ACHN (cell line): ENCODE measurements around the gene POMP.

Experiments used
- DNase-seq: peaks from one replicate; pipeline ENCODE4 v3.0.0-alpha.2; 2015
- in situ Hi-C: cut with HindIII; loops from 2 replicates; pipeline ENCODE4 v1.10.0; 2017; ENCODE audit warnings: low sequenced_read_pairs, low pct_ligation_motif_present, low pct_unique_long_range_greater_than_20kb

POMP gene

GRCh38 chr13:28636069-28636468, 22.9 kb upstream of the POMP start:
- in situ Hi-C loops: no loop called here
- peak; percentile 13 for DNase-seq

GRCh38 chr13:28636677-28637317, 22.1 kb upstream of the POMP start:
- peak; percentile 67 for DNase-seq
- in situ Hi-C loops: no loop called here

DNA sequence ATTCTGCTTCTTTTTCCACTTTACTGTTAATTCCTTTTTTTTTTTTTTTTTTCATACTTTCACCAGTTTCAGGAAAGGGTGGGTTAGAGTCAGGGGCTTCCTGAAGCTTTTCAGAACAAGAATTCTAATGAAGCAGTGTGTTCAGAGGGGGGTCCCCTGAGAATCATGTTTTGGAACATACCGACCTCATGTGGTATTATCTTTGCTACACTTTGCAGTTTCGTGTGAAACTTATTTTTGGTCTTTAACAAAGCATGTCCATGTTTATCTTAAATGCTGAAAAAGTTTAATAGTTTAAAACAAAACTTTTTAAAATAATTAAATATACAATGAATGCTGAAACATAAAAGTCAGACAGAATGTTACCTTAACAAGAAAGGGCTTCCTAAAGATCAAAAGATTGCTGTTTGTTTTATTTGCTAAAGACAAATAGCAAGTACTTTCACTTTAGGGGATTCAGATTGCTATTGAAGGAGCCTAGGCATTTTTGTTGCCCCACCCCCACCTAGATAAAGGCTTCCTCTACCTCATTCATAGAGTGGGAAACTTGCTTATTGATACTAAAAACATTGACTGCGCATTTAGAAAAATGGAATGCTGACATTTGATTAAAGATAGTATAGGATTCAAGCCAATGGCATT, 21.1 kb upstream of the POMP start:
- in situ Hi-C loops: no loop called here
- DNase-seq: no peak

GRCh38 chr13:28638756-28639155, 20.2 kb upstream of the POMP start:
- no peak for DNase-seq
- in situ Hi-C loops: no loop called here

DNA sequence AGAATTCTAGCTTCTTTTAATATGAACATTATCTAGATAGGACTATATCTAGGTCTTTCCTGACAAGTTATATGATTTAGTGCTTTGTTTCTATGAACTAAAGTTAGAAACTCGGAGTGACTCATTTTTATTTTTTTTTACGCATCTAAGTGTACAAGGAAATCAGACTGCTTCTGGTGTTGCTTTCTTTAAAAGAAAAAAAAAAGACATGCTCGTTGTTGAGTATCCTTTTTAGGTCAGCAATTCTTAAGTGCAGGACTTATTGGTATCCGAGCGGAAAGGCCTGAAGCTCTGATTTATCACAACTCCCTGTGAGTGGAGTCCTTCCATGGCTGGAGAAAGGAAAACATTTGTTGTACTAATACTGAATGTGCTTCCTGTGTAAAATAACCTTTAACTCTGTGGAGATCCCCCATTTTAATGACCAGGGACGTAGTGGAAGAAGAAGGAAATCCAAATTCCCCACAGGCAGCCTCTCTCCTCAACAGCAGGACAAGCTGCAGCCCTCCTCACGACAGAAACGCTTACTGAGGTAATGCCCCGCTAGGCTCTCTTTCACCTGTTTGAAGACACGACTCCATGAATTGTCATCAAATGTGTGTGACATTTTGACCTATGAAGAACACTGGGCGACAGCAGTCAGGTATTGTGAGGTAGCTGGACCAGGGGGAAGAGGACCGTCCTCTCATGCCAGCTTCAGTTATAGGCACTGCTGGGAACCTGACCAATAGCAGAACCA, 17.9 kb upstream of the POMP start:
- DNase-seq: no peak
- in situ Hi-C loops: no loop called here

GRCh38 chr13:28641600-28641926, 17.4 kb upstream of the POMP start:
- in situ Hi-C loops: no loop called here
- DNase-seq: no peak

DNA sequence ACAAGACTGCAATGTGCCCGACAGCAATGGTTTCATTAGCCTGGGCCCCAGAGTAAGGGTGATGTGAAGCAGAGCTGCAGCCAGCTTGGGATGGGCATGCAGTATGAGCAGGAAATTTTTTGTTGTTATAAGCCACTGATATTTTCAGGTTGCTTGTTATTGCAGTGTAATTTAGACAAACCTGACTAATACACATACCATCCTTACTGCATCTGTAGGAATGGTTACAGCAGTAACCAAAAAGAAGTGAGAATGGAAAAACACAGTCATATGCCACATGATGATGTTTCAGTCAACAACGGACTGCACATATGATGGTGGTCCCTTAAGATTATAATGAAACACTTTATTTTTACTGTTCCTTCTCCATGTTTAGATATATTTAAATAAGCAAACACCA, 8.6 kb upstream of the POMP start:
- no peak for DNase-seq
- in situ Hi-C loops: no loop called here

- in situ Hi-C loops: no loop called here
Observed at GRCh38 chr13:28651810-28652401, 7.0 kb upstream of the POMP start.

DNA sequence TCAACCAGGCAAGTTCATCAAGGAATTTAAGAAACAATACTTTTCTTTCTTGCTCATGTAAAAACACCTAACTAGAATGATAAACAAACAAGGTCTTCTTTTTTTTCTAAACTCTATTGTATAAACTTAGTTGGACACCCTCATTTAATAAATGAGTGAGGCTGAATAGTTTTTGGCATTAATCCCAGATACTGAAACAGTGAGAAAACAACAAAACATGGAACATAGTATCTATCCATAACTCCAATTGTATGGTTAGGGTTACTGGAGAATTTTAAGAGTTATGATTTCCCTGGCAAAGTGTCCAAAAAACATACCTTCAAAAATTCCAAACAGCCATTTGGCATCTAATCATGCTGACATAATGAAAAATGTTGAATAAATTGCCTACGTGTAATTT, 5.8 kb upstream of the POMP start:
- DNase-seq: no peak
- in situ Hi-C loops: no loop called here

More at GRCh38 chr13:28651810-28652401, 7.0 kb upstream of the POMP start:
- DNase-seq: no peak

- DNase-seq: no peak
- in situ Hi-C loops: no loop called here
Observed at GRCh38 chr13:28654276-28654675, 4.7 kb upstream of the POMP start.

GRCh38 chr13:28655561-28655960, 3.4 kb upstream of the POMP start:
- in situ Hi-C loops: no loop called here
- no peak for DNase-seq

GRCh38 chr13:28657784-28658538, 969 bp upstream of the POMP start:
- in situ Hi-C loops: no loop called here
- DNase-seq: peak; percentile 4

- DNase-seq: no peak
- in situ Hi-C loops: no loop called here
Observed at GRCh38 chr13:28658539-28658795, 463 bp upstream of the POMP start.

DNA sequence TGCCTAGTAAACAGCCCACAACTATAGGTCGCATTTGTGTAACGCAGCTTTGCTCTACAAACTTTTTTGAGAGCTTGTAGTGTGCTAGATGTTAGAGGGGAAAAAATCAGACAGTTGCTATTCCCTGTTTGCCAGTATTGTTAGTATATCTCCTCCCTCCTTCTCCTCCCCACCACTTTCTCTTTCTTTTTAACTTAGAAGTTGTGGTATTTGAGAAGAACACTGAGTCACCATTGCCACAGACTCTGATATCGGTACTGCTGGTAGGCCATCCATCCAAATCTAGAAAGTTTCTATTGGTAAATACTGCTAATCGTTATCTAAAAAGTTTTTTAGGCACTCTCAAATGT, 666 bp downstream of the POMP start:
- in situ Hi-C loops: no loop called here
- DNase-seq: peak; percentile 65

GRCh38 chr13:28666897-28667488, 8.1 kb downstream of the POMP start:
- in situ Hi-C loops: no loop called here
- no peak for DNase-seq

GRCh38 chr13:28671126-28671792, 12.3 kb downstream of the POMP start:
- in situ Hi-C loops: no loop called here

DNA sequence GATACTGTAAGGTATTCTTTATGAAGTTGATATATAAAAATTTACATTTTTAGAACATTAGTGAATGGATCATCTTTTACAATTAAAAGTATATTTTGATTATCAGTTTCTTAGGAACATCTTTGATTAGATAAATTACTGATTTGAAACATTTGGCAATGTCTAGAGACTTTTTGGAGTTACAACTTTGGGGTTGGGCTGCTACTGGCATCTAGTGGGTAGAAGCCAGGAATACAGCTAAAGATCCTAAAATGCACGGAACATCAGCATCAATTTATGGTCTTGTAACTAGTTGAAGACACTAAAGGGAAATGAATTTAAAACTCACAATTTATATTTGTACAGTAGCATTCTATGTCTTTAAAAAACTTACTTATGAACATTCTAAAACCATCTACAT, 19.9 kb downstream of the POMP start:
- in situ Hi-C loops: no loop called here
- DNase-seq: no peak

More at GRCh38 chr13:28671126-28671792, 12.3 kb downstream of the POMP start:
- no peak for DNase-seq

DNA sequence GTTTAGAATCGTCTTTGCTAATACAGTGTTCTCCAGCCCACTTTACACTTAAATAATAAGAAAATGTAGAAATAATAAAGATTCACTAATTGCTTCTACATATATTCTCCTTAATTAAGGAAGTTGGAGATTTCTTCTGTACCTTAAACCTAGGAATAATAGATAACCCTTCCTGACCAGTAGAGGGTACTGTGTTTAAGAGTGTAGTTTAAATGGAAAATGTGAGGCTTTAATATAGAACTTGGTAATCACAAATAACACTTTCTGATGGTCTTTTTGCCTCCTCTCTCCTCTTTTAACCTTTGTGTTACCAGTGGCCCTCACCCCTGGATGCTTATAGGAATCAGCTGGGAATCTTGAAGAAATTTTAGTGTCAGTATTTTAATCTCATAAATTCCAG, 20.7 kb downstream of the POMP start:
- DNase-seq: peak; percentile 29
- in situ Hi-C loops: no loop called here
